Ammon's horn (tissue), 1 donor: Measurements from ENCODE around the gene PTPRN2.

Source experiments
- DNase-seq: peaks from one replicate; pipeline ENCODE4 v3.0.0-alpha.2; 2016; ENCODE audit warnings: low spot score

The PTPRN2 gene

GRCh38 chr7:158489462-158490155, 98.0 kb downstream of the PTPRN2 start:
- DNase-seq: no peak

DNA sequence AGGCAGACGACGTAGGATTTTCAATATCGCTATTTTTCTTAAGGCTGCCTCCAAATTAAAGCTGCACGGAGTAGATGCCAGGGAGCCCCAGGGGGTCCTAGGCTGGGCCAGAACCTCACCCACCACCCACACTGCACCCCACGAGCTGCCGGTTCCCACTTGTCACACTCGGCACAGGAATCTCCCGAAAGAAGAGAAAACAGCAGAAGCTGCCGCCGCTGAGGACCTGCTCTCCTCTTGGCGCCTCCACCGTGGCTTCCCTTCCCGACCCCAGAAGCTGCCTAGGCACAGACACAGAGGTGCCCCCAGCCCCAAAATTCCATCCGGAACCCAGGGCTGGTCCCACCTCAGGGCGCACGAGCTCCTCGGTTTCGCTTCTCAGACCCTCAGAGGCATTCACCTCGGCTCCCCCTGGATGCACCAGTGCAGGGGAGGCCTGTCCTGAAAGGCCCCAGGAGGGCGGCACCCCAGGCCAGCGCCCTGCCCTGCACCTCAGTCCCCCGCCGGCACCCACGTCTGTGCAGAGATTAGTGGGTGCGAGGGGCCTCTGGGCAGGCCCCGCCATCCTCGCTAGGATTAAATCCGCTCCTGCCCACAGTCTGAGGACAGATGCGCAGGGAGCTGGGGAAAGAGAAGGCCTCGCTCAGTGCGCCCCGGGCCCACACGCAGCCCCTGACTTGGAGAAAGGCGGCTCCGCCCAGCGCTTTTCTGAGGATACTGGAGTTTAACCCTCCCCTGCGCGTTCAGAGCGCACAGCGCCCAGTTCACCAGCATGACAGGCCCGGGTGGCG, 99.2 kb downstream of the PTPRN2 start:
- no peak for DNase-seq

GRCh38 chr7:158487631-158488151, 99.9 kb downstream of the PTPRN2 start:
- no peak for DNase-seq

DNA sequence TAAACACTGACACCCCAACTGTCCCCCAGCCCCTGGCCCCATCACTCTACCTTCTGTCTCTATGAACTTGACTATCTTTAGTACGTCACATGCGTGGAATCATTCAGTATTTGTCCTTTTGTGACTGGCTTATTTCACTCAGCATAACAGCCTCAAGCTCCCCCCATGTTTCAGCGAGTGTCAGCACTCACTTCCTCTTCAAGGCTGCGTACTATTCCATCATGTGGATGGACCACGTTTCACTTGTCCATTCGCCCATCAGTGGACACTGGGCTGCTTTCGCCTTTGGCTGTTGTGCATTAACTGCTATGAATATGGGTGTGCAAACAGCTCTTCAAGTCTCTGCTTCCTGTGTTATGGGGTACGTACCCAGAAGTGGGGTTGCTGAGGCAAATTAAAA, 100.7 kb downstream of the PTPRN2 start:
- DNase-seq: no peak

DNA sequence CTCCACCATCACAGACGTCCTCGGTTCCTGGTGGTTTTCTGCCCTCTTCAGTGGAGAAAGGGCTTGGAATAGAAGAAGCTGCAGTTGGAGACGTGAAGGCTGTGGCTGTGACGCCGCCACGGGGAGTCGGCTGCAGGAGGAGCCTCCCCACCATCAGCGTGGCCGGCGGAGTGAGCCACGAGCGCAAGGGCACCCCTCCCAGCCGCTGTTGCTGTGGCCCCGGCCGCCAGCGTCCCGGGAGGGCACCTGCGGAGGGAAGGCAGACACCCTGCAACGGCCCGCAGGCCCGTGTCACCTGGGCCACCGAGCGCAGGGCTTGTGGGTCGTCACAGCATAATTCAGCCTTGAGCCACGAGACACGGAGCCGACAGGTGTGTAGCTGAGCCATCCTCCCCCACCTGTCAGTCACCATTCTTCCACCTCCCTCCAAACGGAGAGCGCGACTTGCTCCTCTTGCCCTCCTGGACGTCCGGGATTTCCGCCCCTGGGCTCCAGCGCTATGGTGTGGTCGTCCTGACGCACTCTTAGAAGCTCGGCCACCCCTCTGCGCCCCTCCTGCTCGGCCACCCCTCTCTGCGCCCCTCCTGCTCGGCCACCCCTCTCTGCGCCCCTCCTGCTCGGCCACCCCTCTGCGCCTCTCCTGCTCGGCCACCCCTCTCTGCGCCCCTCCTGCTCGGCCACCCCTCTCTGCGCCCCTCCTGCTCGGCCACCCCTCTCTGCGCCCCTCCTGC, 102.7 kb downstream of the PTPRN2 start:
- no peak for DNase-seq

- no peak for DNase-seq
Measured at GRCh38 chr7:158482480-158482879, 105.1 kb downstream of the PTPRN2 start.

GRCh38 chr7:158479664-158480025, 108.0 kb downstream of the PTPRN2 start:
- no peak for DNase-seq

- DNase-seq: no peak
Measured at GRCh38 chr7:158479021-158479663, 108.5 kb downstream of the PTPRN2 start.

DNA sequence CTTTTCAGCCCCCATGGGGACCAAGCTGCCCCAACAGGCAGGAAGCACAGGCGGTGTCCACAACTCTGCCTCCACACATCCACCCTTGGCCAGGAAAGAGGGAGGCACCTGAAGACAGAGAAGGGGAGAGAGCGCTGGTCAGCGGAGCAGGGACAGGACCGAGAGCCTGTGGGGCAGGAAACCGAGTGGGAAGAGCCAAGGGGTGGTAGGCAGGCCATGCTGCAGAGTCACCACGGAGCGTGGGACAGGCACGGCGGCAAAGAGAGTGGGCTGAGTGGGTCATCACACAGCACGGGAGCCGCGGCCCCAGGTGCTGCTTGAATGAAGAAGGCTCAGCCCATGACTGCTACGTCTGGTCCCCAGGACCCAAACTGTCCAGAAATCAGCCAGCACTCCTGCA, 109.8 kb downstream of the PTPRN2 start:
- no peak for DNase-seq

DNA sequence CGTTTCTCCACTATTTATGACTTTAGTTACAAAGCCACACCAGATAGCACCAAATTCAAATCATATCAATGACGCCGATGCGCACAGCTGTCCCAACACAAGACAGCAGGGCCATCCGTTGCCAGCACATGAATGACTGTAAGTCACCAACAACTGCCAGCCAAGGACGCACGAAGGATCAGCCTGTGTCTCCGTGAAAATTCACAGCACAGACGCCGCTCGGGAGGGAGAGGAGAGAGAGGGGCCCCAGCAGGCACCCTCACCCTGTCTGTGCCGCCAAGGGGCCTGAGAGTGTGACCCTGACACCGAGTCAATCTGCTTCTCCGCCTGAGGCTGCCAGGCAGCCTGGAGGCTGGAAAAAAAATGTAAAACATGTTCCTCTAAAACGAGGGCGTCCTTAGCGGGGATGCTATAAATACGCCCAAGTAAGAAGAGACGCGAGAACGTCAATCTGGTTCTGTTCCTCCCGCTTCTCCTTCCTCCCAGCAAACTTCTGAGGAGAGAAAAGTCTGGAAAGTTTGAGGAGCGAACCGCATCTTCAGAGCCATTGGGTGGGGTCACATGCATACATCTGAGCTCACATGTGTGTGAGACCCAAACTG, 111.2 kb downstream of the PTPRN2 start:
- DNase-seq: no peak

- no peak for DNase-seq
Measured at GRCh38 chr7:158475679-158476052, 112.0 kb downstream of the PTPRN2 start.

DNA sequence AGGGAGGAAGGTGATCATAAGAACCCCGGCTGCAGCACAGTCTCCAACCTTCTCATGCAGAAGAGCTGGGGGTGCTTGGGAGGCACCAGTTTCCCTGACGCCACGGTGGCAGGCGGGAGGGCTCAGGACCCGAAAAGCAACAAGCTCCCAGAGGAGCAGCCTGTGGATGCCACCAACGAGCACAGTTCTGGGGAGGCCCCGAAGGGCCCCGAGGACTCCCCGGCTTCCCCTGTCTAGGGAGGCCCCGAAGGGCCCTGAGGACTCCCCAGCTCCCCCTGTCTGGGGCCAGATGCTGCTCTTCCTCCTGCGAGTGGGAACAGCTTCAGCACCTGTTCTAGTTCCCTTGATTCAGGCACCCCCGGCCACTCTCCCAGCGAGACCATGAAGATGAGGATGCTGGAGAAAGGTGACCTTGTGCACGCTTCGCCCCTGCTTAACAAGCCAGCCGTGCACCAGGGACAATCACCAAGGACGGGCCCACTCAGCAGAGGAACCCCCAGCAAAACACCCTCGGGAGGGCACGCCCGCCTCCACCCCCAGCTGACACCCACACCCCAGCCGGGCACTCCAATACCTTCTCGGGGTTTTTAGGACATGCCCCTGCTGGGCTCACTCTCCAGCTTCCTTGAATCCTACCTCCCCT, 112.5 kb downstream of the PTPRN2 start:
- DNase-seq: no peak

DNA sequence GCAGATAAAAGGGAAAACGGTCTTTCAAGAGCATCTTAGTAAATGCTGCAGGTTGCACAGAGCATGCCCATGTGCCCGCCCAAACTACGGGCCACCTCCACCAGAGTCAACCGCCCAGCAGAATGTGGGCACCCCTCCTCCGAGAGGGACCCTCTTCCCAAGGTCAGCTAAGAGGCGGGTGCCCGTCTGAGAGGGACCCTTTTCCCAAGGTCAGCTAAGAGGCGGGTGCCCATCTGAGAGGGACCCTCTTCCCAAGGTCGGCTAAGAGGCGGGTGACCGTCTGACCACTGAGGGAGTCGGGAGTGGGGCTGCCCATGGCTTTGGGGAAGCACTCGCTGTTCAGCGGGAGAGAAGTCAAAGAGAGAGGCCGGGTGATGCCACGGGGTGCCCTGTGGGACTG, 113.1 kb downstream of the PTPRN2 start:
- DNase-seq: no peak

GRCh38 chr7:158473946-158474345, 113.7 kb downstream of the PTPRN2 start:
- DNase-seq: no peak

GRCh38 chr7:158473221-158473620, 114.4 kb downstream of the PTPRN2 start:
- no peak for DNase-seq

DNA sequence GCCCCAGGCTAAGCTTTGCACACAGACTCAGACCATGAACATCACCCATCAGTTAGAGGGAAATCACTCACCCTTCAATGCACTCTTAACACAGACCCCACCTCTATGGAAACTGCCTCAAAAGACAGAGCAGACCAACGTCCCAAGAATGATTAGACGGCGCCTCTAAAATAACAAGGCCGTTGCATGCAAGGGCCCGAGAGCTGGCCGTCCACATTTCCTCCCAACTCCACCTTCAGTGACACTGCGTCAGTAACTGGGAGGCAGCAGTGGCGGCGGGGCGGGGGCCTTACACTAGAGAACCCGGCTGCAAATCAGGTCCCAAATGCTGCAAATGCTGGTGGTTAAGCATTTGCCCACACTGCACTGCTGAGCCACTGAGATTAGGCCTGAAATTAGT, 115.0 kb downstream of the PTPRN2 start:
- DNase-seq: no peak

DNA sequence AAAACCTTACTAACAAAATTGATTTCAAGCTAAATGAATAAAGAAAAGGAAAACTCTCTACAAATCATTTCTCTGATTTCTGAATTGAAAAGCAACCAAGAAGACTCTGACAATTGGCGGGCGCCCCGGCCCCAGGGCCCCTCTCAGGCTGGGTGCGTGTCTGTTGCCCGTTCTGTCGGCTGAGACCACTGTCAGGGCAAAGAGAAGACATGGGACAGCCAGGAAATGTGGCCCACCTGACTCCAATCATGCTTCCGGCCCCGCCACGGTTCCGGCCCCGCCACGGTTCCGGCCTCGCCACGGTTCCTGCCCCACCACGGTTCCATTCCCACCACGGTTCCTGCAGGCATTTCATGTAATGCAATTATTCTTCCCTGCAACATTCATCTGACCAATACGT, 115.9 kb downstream of the PTPRN2 start:
- no peak for DNase-seq

DNA sequence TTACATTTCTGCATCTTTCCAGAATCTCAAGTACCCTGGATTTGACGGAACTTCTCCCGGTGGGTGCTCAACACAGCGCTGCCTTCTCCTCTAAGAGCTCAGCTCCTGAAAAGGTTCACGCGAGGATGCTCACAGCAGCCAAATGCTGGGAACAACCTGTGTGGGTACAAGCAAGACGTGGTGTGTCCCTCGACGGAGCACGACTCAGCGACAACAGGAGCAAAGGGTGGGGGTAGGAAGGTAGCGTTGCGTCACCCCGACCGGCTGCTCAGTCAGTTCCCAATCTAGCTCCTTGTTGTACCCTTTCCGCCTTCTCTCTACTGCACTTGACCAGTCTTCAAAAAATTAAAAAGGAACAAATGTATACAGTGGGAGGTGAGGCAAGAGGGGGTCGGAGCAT, 117.3 kb downstream of the PTPRN2 start:
- no peak for DNase-seq

DNA sequence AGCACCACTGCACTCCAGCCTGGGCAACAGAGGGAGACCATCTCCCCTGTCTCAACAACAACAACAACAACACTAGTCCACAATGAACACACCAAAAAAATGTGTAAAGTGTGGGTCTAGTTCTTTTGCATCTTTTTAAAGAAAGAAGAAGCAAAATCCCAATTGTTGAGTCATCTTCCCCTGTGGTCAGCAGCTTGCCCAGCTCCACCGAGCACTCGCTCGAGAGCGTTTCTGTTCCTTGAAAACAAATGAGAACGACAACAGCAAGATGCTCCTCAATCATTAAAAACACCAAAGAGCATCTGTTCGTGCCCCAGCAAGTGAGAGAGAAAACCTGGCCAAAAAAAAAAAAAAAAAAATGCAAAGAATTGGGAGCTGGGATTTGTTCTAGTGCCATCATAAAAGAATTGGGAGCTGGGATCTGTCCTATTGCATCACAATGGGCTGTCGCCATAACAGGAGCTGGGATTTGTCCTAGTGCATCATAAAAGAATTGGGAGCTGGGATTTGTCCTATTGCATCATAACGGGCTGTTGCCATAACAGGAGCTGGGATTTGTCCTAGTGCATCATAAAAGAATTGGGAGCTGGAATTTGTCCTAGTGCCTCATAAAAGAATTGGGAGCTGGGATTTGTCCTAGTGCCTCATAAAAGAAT, 118.1 kb downstream of the PTPRN2 start:
- DNase-seq: no peak

DNA sequence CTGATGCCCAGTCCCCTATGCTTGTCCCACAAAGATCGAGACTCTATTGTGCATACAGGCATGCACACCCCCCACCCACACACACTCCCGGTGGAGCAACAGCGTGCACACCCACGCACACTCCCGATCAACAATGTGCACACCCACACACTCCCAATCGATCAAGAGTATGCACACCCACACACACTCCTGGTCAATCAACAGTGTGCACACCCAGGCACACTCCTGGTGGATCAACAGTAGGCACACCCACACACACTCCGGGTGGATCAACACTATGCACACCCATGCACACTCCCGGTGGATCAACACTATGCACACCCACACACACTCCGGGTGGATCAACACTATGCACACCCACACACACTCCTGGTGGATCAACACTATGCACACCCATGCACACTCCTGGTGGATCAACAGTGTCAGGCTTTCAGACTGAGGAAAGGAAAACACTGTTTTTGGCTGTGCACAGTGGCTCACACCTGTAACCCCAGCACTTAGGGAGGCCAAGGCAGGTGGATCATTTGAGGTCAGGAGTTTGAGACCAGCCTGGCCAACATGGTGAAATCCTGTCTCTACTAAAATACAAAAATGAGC, 118.8 kb downstream of the PTPRN2 start:
- no peak for DNase-seq

- DNase-seq: no peak
Measured at GRCh38 chr7:158468181-158468580, 119.4 kb downstream of the PTPRN2 start.
